Measurements from ENCODE around the gene PRDX4.
"Not testable (repeated sequence)": the region's sequence is repeated elsewhere in the genome, so short reads cannot be mapped to it uniquely, and the experiment has no call there.

The PRDX4 gene

DNA sequence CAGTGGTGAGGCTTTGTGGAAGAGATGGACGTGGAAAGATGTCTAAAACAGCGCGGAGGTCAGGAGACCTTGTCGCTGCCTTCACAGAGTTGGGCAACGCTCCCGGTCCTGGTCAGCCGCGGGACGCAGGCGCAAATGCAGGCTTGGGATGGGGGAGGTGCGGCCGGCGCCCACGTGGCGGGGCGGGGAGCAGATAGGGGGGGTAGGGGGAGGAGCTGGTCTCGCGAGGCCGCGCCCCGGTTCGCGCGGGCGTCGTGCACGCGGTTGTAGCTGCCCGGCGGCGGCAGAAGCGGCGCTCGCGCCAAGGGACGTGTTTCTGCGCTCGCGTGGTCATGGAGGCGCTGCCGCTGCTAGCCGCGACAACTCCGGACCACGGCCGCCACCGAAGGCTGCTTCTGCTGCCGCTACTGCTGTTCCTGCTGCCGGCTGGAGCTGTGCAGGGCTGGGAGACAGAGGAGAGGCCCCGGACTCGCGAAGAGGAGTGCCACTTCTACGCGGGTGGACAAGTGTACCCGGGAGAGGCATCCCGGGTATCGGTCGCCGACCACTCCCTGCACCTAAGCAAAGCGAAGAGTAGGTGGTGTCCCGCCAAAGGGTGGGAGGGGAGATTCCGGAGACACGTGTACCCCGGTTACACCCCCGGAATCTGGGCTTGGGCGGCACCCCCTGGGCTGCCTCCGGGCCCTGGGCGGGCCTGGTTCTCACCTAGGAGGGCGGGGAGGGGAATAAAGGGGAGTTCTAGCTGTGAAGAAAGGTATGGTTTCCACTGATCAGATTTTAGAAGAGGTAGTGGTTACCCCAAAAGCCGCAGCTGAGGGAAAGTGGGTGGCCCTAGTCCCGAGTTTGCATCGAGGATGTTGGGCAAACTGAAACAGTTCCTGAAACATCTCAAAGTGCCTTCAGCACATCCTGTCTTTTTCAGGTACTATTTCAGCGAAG, at the start of gene PRDX4:
PRDX4 (plus strand) TSS at position 255 of the 939 bp plus-strand sequence; CDS start at position 333, 78 bp downstream.
- peak; percentile 85 for DNase-seq

DNA sequence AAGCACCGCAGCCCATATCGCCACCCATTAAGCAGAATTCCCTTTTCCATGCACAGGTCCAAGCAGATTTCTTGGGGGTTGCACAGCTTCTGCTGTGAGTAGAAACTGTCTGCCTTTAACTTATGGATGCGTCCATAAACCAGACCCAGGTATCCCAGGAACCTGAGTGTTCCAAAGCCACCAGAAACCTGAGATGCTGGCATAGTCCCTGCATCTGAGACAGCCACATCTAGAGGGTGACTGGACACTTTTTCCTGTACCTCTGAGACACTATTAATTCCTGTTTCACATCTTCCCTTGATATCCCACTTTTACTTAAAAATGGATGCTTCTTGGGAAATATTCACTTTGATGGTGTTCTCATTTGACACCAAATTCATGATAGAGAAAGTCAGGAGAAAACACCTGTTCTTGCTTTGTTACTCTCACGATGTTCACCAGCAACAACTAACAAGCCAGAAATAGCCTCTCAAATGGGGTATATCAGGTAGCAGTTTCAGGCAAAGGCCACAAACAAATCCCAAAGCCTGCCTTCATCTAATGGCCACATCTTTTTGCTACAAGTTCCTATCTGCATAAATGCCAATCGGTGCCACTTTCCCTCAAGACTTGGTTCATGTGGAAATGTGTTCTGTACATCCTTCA, 45.5 kb upstream of the PRDX4 start:
- DNase-seq = no peak

DNA sequence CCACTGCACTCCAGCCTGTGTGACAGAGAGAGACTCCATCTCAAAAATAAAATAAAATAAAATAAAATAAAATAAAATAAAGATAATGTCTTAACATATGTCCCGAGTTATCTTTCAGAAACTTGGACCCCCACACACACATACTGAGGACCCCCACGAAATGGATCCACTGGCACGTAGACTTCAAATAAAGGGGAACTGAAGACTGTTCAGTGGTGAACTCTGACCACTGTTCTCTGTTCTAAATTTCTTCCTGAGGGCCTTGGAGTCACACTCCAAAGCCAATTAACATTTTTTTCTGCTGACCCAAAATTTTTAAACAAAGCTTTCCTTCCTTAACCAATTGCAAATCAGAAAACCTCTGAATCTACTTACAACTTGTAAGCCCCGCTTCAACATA, 43.5 kb upstream of the PRDX4 start:
- no peak for DNase-seq

DNA sequence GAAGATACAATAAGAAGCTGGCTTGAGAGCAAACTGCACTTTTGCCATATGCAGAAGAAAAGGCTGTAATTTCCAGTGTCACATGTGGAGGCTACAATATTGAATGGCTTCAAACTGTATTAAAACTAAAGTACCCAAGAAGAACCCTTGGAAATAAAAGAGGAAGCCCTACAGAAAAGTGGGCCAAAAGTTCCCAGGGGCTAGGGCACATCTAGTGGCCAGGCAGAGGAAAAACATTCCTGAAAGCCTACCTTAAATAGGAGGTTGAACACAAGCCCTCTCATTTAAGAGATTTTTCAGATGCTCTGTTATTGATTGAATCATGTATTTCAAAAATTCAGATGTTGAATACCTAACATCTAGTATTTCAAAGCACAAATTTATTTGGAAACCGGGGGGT, 40.6 kb upstream of the PRDX4 start:
- no peak for DNase-seq

DNA sequence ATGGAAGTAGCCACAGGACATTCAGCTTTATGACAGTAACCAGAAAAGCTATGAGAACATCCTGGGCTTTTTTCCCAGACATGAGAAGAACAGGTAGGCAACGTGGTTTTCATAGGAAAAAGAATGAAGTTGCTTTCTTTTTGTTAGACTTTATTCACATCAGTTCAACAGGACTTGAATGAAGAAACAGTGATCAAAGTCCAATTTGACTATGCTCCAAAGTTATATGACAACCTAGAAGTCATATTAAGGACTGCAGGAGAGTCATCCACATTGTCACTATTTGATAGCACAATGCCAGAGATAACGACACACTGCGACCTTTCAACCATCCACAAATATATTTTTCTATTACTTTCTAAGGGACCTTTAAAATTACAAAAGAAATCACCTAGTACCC, 39.2 kb upstream of the PRDX4 start:
- no peak for DNase-seq

DNA sequence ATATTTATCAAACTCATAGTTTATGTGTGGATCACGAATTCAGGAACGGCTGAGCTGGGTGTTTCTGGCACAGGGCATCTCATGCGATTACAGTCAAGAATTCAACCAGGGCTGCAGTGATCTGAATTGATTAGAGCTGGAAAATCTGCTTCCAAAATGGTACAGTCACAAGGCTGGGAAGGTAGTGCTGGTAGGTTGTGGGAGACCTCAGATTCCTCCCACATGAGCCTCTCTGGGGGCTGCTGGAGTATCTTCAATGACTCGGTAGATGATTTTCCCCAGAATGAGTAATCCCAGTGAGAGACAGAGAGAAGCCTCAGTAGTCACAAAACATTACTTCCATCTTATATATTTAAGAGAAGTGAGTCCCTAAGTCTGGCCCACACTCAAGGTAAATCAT, 36.2 kb upstream of the PRDX4 start:
- no peak for DNase-seq

DNA sequence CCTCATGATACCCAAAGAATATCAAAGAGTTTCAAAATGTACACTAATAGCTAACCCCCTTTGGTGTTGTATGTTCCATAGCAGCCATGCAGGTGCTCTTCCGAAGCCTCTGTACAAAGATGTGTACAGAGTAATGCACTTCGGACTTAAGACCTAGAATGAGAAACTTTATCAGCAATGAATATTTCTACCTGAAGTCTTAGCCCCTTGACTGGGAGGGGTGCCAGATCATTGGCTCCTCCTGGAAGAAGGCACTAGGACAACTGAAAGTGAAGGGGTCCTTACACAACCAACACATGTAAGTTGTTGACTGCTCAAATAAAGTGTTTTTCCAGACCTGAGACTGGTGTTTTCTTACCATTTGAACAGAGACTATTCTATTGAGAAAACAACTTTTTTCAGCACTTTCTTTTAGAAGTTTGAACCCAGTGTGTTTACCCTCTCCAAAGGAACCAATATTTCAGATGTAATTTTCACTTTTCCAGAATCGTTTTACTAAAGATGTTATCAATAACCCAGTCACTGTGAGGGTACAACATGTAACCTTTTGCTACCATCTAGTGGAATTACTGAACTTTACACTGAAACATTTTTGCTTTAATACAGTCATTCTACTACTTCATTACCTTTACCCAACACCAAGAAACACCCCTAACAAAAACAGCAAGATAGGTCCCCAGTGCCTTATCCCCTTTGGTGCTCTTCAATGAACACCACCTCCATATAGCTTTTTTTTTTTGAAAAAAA, 33.3 kb upstream of the PRDX4 start:
- peak in 1 of 2 experiments; percentile 2 for DNase-seq

DNA sequence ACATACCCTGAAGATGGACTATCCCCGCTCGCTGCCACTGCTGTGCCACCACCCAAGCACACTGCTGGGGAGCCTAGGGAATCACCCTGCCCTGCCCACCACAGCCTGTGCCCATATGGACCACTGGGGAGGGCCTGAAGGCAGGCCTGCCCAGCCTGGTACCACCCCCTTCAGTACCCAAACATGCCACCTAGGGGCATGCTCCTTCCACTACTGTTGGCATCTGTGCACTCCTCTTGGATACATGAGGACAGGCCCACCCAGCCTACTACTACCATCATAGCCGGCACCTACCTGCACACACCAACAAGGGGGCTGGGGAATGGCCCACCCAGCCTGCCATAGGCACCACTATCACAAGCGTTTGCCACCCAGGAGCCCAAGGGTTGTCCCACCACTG, 30.1 kb upstream of the PRDX4 start:
- no peak for DNase-seq

DNA sequence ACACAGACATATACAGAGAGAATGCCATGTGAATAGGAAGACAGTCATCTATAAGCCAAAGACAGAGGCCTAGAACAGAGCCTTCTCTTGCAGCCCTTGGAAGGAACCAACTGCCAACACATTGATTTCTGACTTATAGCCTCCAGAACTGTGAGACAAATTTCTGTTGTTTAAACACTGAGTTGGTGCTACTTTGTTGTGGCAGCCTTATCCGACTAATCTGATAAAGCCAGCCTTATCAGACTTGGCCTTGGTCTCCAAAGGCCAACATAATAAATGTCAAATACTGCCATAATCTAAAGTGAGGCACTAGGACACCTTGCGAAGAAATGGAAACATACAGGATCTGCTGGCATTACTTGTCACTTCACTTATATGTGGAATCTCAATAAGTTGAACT, 24.3 kb upstream of the PRDX4 start:
- no peak for DNase-seq

DNA sequence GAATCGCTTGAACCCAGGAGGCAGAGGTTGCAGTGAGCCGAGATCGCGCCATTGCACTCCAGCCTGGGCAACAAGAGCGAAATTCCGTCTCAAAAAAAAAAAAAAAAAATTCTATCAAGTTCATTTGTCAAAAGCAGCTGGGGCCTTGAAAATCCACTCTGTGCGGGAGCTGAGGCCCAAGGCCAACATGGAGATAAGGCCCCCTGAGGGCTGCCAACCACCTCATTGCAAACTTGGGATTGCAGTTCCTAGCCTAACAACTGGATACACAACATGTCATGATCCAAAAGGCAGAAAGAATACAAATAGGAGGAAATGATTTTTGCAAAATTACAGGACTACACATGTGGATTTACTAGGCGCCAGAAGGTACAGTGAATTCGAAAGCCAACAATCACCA, 22.5 kb upstream of the PRDX4 start:
- DNase-seq = no peak

DNA sequence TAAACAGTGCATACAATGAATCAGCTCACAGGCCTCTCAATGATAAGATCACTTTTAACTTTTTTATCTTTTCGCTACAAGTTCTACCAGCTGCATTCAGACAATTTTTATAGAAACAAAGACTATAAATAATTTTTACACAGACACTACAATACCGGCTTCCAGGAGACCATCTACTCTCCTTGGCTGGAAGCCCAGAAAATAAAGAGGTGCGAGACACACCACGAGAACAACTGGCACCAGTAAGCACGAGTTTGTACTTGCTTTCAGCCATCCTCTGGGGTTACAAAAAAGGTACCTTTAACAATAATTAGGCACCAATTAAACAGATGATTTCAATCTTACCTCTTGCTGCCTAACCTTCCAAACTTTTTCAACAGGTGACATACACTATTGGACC, 11.2 kb upstream of the PRDX4 start:
- peak in 1 of 2 experiments; percentile 22 for DNase-seq

DNA sequence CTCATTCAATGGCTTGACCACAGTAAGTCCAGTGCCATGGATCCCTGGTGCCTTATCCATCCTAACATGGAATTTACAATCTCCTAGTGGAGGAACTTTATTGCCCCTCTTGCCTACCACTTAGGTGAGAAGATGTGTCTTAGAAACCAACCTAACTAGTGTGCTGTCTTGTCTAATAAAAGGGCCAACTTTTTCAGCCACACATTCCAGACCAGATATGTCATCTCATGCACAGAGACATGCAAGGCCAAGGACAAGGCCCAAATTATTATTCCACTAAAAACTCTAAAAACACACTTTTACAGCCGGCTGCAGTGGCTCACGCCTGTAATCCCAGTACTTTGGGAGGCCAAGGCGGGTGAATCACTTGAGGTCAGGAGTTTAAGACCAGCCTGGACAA, 10.6 kb upstream of the PRDX4 start:
- no peak for DNase-seq

DNA sequence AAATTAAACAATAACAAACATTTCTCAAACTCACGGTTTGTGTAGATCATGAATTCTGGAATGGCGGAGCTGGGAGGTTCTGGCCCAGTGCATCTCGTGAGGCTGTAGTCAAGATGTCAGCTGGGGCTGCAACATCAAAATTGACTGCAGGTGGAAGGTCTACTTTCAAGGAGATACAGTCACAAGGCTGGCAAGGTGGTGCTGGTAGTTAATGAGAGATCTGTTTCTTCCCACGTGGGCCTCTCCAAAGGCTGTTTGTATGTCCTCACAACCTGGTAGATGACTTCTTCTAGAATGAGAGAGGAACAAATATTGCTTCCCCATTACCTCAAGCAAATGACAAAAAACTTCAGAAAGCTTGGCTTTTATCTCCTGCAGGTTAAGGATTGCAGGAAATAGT, 8.0 kb upstream of the PRDX4 start:
- no peak for DNase-seq

DNA sequence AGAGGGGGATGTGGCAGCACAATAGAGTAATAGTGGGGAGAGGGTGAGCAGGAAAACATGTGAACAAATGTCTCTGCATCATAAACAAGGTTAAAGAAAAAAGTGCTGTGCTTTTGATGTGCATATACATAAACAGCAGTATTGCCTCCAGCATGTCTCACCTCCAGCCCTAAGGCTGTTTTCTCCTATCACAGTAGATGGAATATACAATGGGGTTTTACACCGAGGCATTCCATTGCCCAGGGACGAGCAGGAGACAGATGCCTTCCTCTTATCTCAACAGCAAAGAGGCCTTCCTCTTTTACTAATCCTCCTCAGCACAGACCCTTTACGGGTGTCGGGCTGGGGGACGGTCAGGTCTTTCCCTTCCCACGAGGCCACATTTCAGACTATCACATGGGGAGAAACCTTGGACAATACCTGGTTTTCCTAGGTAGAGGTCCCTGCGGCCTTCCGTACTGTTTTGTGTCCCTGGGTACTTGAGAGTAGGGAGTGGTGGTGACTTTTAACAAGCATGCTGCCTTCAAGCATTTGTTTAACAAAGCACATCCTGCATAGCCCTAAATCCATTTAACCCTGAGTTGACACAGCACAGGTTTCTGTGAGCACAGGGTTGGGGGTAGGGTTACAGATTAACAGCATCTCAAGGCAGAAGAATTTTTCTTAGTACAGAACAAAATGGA, 7.1 kb upstream of the PRDX4 start:
- DNase-seq = not testable (repeated sequence)

DNA sequence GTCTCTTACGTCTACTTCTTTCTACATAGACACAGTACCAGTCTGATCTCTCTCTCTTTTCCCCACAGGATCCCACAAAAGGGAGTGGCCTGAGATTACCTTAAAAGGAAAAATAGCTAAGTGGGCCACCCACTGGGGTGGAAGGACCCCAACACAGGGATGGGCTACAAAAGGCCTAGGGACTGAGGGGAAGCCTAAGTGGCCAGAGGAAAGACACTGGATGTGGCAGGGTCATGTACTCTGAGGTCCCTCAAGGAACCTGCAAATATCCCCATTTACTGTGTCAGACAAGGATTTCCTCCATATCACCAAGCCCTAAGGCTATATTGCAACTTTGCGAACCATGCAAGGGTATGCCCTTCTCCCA, 6.5 kb upstream of the PRDX4 start:
- DNase-seq = no peak

DNA sequence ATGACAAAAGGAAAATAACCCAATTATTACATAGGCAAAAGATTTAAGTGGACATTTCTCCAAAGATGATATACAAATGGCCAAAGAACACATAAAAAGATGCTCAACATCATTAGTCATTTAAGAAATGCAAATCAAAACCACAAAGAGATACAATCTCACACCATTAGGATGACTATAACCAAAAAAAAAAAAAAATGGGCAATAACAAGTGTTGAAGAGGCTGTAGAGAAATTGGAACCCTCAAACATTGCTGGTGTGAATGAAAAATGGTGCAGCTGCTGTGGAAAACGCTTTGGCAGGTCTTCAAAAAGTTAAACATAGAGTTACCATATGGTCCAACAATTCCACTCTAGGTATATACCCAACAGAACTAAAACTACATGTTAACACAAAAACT, 5.6 kb upstream of the PRDX4 start:
- no peak for DNase-seq

DNA sequence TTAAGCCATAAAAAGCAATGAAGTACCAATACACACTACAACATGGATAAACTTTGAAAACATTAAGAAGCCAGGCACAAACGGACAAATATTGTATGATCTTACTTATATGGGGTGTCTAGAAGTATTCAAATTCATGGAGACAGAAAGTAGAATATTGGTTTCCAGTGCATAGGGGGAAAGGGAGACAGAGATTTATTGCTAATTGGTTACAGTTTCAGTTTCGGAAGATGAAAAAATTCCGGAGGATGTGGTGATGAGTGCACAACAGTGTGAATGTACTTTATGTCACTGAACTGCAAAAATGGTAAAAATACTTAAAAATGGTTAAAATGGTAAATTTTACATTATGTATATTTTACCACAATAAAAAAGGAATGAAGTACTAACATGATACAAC, 5.1 kb upstream of the PRDX4 start:
- DNase-seq = no peak

DNA sequence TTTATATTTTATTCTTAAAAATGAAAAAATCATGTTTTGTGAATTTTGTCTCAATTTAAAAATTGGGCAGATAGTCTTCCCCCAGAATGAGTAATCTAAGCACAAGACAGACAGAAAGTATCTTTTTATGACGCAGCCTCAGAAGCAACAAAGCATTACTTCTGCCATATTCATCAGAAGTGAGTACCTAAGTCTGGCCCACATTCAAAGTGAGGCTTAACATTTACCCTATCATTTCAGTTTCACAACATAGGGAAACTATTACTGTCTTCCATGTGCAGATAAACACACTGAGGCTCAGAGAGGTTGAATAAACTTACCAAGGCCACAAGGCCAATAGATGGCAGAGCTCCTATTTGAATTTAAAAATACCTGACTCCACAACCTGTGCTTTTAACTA, 4.4 kb upstream of the PRDX4 start:
- DNase-seq = no peak

DNA sequence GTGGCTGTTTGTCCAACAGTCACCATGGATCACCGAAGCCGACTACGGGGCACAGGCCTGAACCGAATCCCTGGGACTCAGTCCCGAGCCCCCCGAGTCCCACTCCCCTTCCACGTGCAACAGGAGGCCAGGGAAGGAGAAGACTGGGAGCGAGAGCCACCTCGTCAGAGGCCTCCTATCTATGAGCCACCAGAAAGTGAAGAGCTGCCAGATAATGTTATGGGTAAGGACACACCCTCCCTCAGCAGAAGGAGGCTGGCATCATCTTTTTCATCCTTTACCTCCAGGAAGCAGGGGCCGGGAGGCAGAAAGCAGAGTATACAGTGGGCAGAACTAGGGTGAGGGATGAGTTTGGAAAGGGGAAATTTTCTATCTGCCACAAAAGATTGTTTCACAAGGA, 2.8 kb upstream of the PRDX4 start:
- no peak for DNase-seq

DNA sequence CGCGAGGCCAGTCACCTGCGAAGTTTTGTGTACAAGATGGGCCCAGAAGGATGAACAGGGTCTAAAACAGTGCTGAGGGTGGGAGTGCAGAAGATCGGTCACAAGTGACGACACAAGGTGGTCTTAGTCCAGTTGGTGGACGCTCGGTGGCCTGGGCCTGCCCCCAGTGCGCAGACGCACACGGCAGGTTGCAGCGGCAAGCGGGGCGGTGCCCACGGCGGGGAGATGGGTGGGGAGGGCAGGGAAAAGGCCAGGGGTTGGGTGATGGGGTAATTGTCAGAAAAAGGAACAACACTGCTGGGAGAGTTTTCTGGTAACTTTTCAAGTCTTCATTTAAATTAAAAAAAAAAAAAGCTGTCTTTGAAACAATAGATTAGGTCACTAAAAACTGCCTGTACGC, 1.0 kb upstream of the PRDX4 start:
- DNase-seq = no peak

DNA sequence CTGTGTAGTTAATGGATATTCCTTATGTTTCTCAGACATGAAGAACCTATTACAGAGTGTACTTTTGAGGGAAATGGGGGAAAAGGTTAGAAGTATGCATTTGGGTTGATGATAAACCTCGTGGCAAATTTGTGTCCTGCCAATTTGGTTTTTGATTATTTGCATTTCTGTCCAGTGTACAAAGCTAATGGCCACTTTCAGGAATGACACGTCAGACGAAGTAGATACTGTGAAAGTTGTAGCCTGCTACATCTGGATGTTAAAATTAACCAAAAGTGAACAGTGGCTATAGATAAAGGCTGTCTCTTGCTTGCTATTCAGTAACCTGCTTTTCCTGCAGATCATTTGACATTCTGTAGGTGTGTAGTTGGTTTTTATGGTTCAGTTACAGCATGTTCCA, 1.0 kb downstream of the PRDX4 start:
- no peak for DNase-seq

DNA sequence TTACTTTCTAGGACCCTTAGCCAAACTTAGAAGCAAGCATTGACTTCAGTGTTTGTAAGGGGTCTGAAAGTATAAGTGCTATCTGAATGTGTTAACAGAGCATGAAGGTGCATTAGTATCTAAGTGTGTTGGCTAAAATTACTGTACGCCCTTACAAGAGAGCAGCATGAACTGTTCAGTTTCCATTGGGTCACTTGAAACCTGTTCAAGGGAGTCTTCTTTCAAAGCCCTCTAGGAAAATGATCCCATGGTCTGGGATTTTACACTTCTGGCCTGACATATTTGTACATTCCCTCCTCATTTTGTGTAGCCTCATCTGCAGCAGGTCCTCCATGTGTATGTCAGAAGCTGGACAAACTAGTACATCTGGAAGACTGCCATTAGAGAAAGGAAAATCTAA, 3.2 kb downstream of the PRDX4 start:
- no peak for DNase-seq

DNA sequence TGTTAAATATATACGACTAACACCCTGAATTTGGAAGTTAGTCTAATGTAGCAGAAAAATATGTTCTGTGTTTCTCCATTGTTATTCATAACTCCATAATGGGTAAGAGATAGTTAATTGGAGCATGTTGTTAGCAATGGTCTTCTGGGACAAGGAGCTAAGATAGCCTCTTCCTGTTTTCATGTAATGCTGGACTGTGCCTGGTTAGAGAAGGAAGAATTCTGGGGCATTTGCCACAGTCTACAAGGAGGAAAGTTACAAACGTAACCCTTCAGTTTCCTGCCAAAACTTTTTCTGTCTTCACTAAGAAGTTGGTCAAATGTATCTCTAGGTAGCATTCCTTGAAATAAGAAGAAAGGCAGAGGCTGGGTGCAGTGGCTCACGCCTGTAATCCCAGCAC, 5.8 kb downstream of the PRDX4 start:
- DNase-seq = no peak

Data from NCI-H2081 (cell line).